HEK293 (cell line): ENCODE data around the gene DUSP16.

Experiments used
- AEBP2 ChIP-seq: fragments of 450-650 bp; formaldehyde crosslinking; IDR thresholded peaks from 2 replicates; pipeline ENCODE4 v1.5.1; 2016; ENCODE audit warnings: missing biosample characterization, missing genetic modification characterization, borderline replicate concordance
- CTCF ChIP-seq: fragments of 450-650 bp; formaldehyde crosslinking; IDR thresholded peaks from 2 replicates; pipeline ENCODE4 v1.5.1; 2016; ENCODE audit warnings: missing biosample characterization, missing genetic modification characterization
- ZNF558 ChIP-seq: fragments of 450-650 bp; formaldehyde crosslinking; IDR thresholded peaks from 2 replicates; pipeline ENCODE4 v1.5.1; 2016; ENCODE audit warnings: missing biosample characterization, missing genetic modification characterization

- TF ChIP-seq CTCF, result no peak
- no peak for TF ChIP-seq AEBP2 (tag by site-specific recombination)
- TF ChIP-seq ZNF558, result no peak
Observed at GRCh38 chr12:12582895-12583303, 20.2 kb upstream of the DUSP16 start.
